ENCODE measurements around the gene DALRD3. TPM values are rescaled to one million over a fixed set of nuclear protein-coding genes. Genes with fewer than 3 reads are reported as not detected.

The DALRD3 gene
- total and polyA plus RNA-seq, 8 donors, result 19.5 to 57.2 (median 26.2) TPM

DNA sequence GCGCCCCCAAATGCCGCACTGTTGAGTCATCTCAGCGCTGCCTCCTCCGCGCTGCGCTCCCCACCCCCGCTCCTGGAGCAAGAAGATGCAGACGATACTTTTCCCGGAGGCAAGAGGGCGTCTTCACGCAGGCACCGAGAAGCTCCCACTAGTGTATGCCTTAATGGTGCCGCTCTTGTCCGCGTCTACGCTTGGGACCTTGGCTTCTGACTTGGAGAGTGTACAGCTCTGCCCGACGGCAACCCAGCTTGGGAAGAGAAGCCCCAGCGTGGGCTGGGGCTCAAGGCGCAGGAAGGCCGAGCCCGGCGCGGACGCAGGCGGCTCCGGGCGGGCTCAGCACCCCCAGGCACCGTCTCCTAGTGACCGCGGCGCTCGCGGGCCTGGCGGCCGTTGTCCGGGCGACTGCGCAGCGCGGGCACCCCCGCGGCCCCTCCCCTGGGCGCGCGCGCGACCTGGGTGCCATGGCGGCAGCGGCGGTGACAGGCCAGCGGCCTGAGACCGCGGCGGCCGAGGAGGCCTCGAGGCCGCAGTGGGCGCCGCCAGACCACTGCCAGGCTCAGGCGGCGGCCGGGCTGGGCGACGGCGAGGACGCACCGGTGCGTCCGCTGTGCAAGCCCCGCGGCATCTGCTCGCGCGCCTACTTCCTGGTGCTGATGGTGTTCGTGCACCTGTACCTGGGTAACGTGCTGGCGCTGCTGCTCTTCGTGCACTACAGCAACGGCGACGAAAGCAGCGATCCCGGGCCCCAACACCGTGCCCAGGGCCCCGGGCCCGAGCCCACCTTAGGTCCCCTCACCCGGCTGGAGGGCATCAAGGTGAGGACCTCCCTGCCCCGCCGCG lies 28.4 kb downstream of the DALRD3 start, which contains the start of gene P4HTM:
Gene P4HTM (plus strand): TSS at position 446 of the 840 bp plus-strand sequence. CDS start 16 bp downstream, at position 462.
- peak; percentile 84 to 90 (median 85) for ATAC-seq
- intact Hi-C loops (cut with DNase I), result loop anchor here in 1 of 3 donors (10.0 kb wide), 1 partner anchor 455 kb away; no protein-coding TSS in a partner anchor
- H3K4me1 ChIP-seq, result peaks cover 6 to 16% (median 14%) of the 10 kb centered on the region in 3 donors
- TF ChIP-seq, protein P1, sequence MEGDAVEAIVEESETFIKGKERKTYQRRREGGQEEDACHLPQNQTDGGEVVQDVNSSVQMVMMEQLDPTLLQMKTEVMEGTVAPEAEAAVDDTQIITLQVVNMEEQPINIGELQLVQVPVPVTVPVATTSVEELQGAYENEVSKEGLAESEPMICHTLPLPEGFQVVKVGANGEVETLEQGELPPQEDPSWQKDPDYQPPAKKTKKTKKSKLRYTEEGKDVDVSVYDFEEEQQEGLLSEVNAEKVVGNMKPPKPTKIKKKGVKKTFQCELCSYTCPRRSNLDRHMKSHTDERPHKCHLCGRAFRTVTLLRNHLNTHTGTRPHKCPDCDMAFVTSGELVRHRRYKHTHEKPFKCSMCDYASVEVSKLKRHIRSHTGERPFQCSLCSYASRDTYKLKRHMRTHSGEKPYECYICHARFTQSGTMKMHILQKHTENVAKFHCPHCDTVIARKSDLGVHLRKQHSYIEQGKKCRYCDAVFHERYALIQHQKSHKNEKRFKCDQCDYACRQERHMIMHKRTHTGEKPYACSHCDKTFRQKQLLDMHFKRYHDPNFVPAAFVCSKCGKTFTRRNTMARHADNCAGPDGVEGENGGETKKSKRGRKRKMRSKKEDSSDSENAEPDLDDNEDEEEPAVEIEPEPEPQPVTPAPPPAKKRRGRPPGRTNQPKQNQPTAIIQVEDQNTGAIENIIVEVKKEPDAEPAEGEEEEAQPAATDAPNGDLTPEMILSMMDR (IDR thresholded peaks at IDR 0.05), result peak in 1 of 4 donors; percentile 7
- 0 to 1% methylated on average over 72 to 91 of the region's 91 CpGs for WGBS, 2 donors
- no peaks in the 10 kb centered on the region for H3K9me3 ChIP-seq
- DNase-seq, result peak; percentile 55 to 86 (median 76)
- no peaks in the 10 kb centered on the region for H3K27me3 ChIP-seq
- H3K36me3 ChIP-seq, result peaks cover 0 to 5% (median 0%) of the 10 kb centered on the region in 3 donors
- FAIRE-seq, result no peak
- peak within 1 kb of the TSS; percentile 78 to 89 (median 82) for H3K27ac ChIP-seq
- peak within 1 kb of the TSS; percentile 94 to 99 (median 97) for H3K4me3 ChIP-seq

DNA sequence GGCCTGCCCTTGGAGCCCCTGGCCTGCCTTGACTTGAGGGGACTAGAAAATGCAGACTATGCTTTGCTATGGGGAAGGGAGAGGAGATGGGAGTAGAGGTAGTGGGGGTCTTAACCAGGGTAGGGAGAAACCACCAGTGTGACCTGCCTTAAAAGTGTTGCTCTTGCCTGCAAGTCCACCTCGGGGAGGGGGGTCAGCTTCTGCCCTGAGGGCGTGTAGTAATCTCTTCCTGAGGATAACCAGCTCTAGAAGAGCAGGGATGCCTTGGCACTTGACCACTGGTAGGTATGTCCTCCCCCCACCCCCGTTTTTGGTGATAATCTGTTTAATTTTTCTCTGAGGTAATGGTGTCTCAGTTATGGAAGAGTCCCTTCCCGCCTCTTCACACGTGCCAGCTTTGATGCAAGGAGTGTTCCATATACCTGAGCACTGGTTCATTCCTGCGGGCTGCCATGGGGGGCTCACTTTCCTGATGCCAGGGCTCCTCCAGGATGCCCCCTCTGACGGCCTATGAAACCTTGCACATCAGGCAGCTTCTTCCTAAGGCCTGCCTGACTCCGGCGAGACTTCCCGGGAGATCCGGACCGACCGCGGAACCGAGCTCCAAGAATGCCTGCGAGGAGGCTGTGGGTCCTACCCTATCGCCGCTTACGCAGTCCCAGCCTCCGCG lies 29.1 kb downstream of the DALRD3 start:
- Histone ChIP-seq H3K27ac (peak overlapping the region; percentile 78 to 89 (median 82)), H3K4me3 (peak overlapping the region; percentile 94 to 99 (median 97)), H3K4me1 (peaks cover 6 to 16% (median 14%) of the 10 kb centered on the region in 3 donors), H3K27me3 (no peaks in the 10 kb centered on the region), H3K36me3 (peaks cover 0 to 5% (median 0%) of the 10 kb centered on the region in 3 donors), H3K9me3 (no peaks in the 10 kb centered on the region)
- no peak for ATAC-seq
- DNase-seq, result peak in 1 of 6 donors; percentile 74
- 4 to 6% methylated on average over 21 of the region's 21 CpGs for WGBS, 2 donors
- TF ChIP-seq, protein P1 (IDR thresholded peaks at IDR 0.05), result no peak
- FAIRE-seq, result no peak
- intact Hi-C loops (cut with DNase I), result loop anchor here in 1 of 3 donors (10.0 kb wide), 1 partner anchor 456 kb away; no protein-coding TSS in a partner anchor

- peaks cover 0 to 26% (median 9%) of the 10 kb centered on the region in 3 donors for H3K36me3 ChIP-seq
- DNase-seq (peak in 1 of 6 donors; percentile 18), ATAC-seq (no peak), FAIRE-seq (no peak)
- 85 to 92% methylated on average over 7 of the region's 7 CpGs for WGBS, 2 donors
- intact Hi-C loops (cut with DNase I), result loop anchor here in 1 of 3 donors (10.0 kb wide), 1 partner anchor 459 kb away; no protein-coding TSS in a partner anchor
- H3K27me3 ChIP-seq, result no peaks in the 10 kb centered on the region
- peaks cover 5 to 7% (median 6%) of the 10 kb centered on the region in 3 donors for H3K4me1 ChIP-seq
- H3K4me3 ChIP-seq, result no peak overlapping the region
- TF ChIP-seq, protein P1 (IDR thresholded peaks at IDR 0.05), result no peak
- no peaks in the 10 kb centered on the region for H3K9me3 ChIP-seq
- no peak overlapping the region for H3K27ac ChIP-seq
These were observed 32.5 kb downstream of the DALRD3 start for GRCh38 chr3:48985831-48986376.

- ATAC-seq (no peak), FAIRE-seq (no peak)
These were observed 33.7 kb downstream of the DALRD3 start for GRCh38 chr3:48984663-48985062.

More at GRCh38 chr3:48984663-48985062, 33.7 kb downstream of the DALRD3 start:
- Histone ChIP-seq H3K4me1 (peaks cover 5 to 7% (median 6%) of the 10 kb centered on the region in 3 donors), H3K36me3 (peaks cover 0 to 38% (median 20%) of the 10 kb centered on the region in 3 donors), H3K4me3 (no peak overlapping the region), H3K27ac (no peak overlapping the region), H3K27me3 (no peaks in the 10 kb centered on the region), H3K9me3 (no peaks in the 10 kb centered on the region)
- intact Hi-C loops (cut with DNase I), result loop anchor here in 1 of 3 donors (10.0 kb wide), 1 partner anchor 460 kb away; no protein-coding TSS in a partner anchor
- TF ChIP-seq, protein P1 (IDR thresholded peaks at IDR 0.05), result no peak
- DNase-seq, result no peak
